ENCODE results near the gene CCSER2.
"Not testable (repeated sequence)": the region's sequence is repeated elsewhere in the genome, so short reads cannot be mapped to it uniquely, and the experiment has no call there.

Gene CCSER2

DNA sequence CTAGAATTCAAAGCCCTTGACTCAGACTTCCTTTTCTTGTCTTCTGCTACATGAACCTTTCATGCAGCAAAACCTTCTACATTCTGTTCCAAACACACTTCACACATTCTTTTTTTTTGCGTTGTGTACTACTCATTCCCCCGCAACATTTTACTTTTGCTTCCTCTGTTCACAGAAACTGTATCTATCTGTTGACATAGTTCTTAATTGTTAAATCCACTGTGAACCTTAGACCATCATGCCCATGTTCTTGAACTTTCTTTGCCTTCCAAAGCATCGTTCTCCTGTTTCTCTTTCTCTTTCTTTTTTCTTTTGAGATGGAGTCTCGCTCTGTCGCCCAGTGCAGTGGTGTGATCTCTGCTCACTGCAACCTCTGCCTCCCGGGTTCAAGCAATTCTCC is 14.2 kb downstream of the CCSER2 start:
- Histone ChIP-seq H3K9ac (ENCODE audit: low read length in 5 of 5) (no peak overlapping the region), H3K36me3 (ENCODE audit: control insufficient read depth in 5 of 5, insufficient read depth in 5 of 5, low read length in 5 of 5) (no peaks in the 10 kb centered on the region), H3K27me3 (ENCODE audit: control insufficient read depth in 5 of 5, insufficient read depth in 4 of 5, low read length in 5 of 5) (no peaks in the 10 kb centered on the region), H3K27ac (ENCODE audit: low read depth, low read length) (no peak overlapping the region), H3K4me3 (ENCODE audit: low read depth in 1 of 5, low read length in 5 of 5) (no peak overlapping the region), H3K9me3 (ENCODE audit: control insufficient read depth in 5 of 5, low read length in 5 of 5) (no peaks in the 10 kb centered on the region), H3K4me1 (ENCODE audit: control insufficient read depth in 5 of 5, insufficient read depth in 5 of 5, low read length in 5 of 5) (peaks cover 0 to 3% (median 0%) of the 10 kb centered on the region in 5 donors)

DNA sequence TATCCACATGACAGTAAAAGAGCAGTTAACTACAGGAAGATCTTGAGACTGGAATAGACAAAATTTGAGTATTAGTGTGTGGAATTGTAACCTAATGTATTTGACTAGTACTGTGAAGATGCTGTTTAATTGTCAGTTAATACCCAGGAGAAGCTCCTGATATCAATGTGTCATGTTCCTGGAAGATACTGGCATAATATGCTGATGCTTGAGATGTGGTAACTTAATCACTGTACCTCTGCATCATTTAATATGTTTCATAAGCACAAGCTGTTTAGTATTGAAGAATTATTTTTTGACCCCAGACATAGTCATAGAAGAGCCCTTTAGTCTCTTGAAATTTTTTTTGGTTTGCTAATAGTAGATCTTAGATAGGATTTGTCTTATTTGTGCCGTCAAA is 15.4 kb downstream of the CCSER2 start:
- Histone ChIP-seq H3K9ac (ENCODE audit: low read length in 5 of 5) (no peak overlapping the region), H3K27me3 (ENCODE audit: control insufficient read depth in 5 of 5, insufficient read depth in 4 of 5, low read length in 5 of 5) (no peaks in the 10 kb centered on the region), H3K27ac (ENCODE audit: low read depth, low read length) (no peak overlapping the region), H3K9me3 (ENCODE audit: control insufficient read depth in 5 of 5, low read length in 5 of 5) (no peaks in the 10 kb centered on the region), H3K4me3 (ENCODE audit: low read depth in 1 of 5, low read length in 5 of 5) (no peak overlapping the region), H3K36me3 (ENCODE audit: control insufficient read depth in 5 of 5, insufficient read depth in 5 of 5, low read length in 5 of 5) (no peaks in the 10 kb centered on the region), H3K4me1 (ENCODE audit: control insufficient read depth in 5 of 5, insufficient read depth in 5 of 5, low read length in 5 of 5) (peaks cover 0 to 4% (median 2%) of the 10 kb centered on the region in 5 donors)

DNA sequence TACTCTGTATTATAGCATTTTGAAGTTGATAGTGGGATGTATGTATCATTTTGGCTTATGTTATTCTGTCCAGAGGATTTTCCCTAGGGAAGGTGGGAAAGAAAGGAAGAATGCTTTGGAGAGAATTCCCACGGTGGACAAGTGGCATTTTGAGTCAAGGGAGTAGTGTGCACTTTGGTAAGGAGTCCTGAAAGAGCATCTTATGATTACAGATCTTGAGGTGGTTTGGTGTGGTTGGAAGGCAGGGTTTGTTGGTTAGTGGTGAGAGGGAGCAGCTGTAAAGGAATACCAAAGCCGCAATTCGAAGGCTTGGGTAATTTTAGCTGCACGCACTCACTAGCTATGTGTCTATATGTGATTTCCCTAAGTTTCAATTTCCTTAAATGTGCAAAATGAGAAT is 16.1 kb downstream of the CCSER2 start:
- H3K4me3 ChIP-seq (ENCODE audit: low read depth in 1 of 5, low read length in 5 of 5), result no peak overlapping the region
- no peak overlapping the region for H3K9ac ChIP-seq (ENCODE audit: low read length in 5 of 5)
- H3K4me1 ChIP-seq (ENCODE audit: control insufficient read depth in 5 of 5, insufficient read depth in 5 of 5, low read length in 5 of 5), result peaks cover 0 to 11% (median 6%) of the 10 kb centered on the region in 5 donors
- no peak overlapping the region for H3K27ac ChIP-seq (ENCODE audit: low read depth, low read length)
- no peaks in the 10 kb centered on the region for H3K27me3 ChIP-seq (ENCODE audit: control insufficient read depth in 5 of 5, insufficient read depth in 4 of 5, low read length in 5 of 5)
- H3K36me3 ChIP-seq (ENCODE audit: control insufficient read depth in 5 of 5, insufficient read depth in 5 of 5, low read length in 5 of 5), result no peaks in the 10 kb centered on the region
- no peaks in the 10 kb centered on the region for H3K9me3 ChIP-seq (ENCODE audit: control insufficient read depth in 5 of 5, low read length in 5 of 5)

DNA sequence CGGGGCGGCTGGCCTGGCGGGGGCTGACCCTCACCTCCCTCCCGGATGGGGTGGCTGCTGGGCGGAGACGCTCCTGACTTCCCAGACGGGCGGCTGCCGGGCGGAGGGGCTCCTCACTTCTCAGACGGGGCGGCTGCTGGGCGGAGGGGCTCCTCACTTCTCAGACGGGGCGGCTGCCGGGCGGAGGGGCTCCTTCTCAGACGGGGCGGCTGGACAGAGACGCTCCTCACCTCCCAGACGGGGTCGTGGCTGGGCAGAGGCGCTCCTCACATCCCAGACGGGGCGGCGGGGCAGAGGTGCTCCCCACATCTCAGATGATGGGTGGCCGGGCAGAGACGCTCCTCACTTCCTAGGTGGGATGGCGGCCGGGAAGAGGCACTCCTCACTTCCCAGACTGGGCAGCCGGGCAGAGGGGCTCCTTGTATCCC is 19.2 kb downstream of the CCSER2 start:
- H3K9ac ChIP-seq (ENCODE audit: low read length in 5 of 5); H3K36me3 ChIP-seq (ENCODE audit: control insufficient read depth in 5 of 5, insufficient read depth in 5 of 5, low read length in 5 of 5); H3K4me3 ChIP-seq (ENCODE audit: low read depth in 1 of 5, low read length in 5 of 5); H3K27ac ChIP-seq (ENCODE audit: low read depth, low read length); H3K9me3 ChIP-seq (ENCODE audit: control insufficient read depth in 5 of 5, low read length in 5 of 5); H3K27me3 ChIP-seq (ENCODE audit: control insufficient read depth in 5 of 5, insufficient read depth in 4 of 5, low read length in 5 of 5): not testable (repeated sequence)
- H3K4me1 ChIP-seq (ENCODE audit: control insufficient read depth in 5 of 5, insufficient read depth in 5 of 5, low read length in 5 of 5), result peaks cover 0 to 11% (median 6%) of the 10 kb centered on the region in 5 donors

DNA sequence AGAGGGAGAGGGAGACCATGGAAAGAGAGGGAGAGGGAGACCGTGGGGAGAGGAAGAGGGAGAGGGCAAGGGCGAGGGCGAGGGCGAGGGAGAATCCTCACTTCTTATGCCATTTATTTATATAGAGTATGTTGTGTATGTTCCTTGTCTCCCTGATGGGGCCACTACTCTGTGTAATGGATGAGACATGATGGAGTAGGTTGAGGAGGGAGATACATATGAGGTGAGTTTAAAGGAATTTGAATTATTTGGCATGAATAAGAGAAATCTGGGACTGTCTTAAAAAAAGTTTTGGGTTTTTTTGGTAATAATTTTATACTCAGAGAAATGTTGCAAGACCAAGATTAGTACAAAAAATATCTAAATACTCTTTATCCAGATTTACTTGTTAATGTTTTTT is 20.1 kb downstream of the CCSER2 start:
- H3K36me3 ChIP-seq (ENCODE audit: control insufficient read depth in 5 of 5, insufficient read depth in 5 of 5, low read length in 5 of 5), result no peaks in the 10 kb centered on the region
- H3K9ac ChIP-seq (ENCODE audit: low read length in 5 of 5), result no peak overlapping the region
- H3K27me3 ChIP-seq (ENCODE audit: control insufficient read depth in 5 of 5, insufficient read depth in 4 of 5, low read length in 5 of 5), result no peaks in the 10 kb centered on the region
- H3K4me3 ChIP-seq (ENCODE audit: low read depth in 1 of 5, low read length in 5 of 5), result no peak overlapping the region
- no peaks in the 10 kb centered on the region for H3K9me3 ChIP-seq (ENCODE audit: control insufficient read depth in 5 of 5, low read length in 5 of 5)
- no peak overlapping the region for H3K27ac ChIP-seq (ENCODE audit: low read depth, low read length)
- H3K4me1 ChIP-seq (ENCODE audit: control insufficient read depth in 5 of 5, insufficient read depth in 5 of 5, low read length in 5 of 5), result peaks cover 0 to 11% (median 6%) of the 10 kb centered on the region in 5 donors

DNA sequence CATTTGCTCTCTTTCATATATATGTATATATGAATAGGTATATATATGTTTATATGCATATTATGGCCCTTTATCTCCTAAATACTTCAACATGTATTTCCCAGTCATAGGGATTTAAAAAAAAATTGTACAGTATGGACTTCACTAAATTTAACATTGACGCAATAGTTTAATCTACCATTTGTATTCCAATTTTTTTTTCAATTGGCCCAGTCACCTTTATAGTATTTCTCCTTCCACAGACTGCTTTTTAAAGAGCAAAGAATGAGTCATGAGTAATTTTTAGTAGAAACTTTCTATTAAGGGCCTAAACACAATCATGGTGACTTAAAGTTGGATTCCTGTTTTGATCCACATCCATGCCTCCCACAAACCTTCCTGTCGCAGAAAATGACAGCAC is 20.5 kb downstream of the CCSER2 start:
- H3K9me3 ChIP-seq (ENCODE audit: control insufficient read depth in 5 of 5, low read length in 5 of 5), result no peaks in the 10 kb centered on the region
- H3K27ac ChIP-seq (ENCODE audit: low read depth, low read length), result peak overlapping the region; percentile 30
- no peak overlapping the region for H3K4me3 ChIP-seq (ENCODE audit: low read depth in 1 of 5, low read length in 5 of 5)
- H3K9ac ChIP-seq (ENCODE audit: low read length in 5 of 5), result peak overlapping the region in 1 of 5 donors; percentile 60
- H3K27me3 ChIP-seq (ENCODE audit: control insufficient read depth in 5 of 5, insufficient read depth in 4 of 5, low read length in 5 of 5), result no peaks in the 10 kb centered on the region
- peaks cover 0 to 11% (median 6%) of the 10 kb centered on the region in 5 donors for H3K4me1 ChIP-seq (ENCODE audit: control insufficient read depth in 5 of 5, insufficient read depth in 5 of 5, low read length in 5 of 5)
- H3K36me3 ChIP-seq (ENCODE audit: control insufficient read depth in 5 of 5, insufficient read depth in 5 of 5, low read length in 5 of 5), result no peaks in the 10 kb centered on the region

DNA sequence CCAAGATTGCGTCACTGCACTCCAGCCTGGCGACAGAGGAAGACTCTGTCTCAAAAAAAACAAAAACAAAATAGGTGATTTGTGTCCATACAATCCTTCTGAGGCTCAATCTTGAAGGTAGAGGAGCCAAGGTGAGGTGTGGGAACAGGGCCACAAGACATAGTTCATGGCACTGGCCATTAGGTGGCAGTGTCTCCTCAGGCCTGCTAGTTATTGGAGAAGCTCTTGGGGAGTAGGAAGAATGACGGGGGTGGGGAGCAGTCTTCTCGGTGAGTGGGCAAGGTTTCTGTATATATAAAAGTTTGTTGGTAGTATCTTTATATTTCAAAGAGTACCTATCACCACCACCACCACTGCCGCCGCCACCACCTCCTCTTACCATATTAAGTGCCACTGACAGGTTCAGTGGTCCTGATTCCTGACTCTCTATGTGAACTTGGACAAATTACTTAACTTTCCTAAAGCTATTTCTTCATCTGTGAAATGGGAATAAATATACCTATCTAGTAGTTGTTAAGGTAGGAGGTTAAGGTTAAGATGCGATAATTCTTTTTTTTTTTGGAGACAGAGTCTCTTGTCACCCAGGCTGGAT is 24.0 kb downstream of the CCSER2 start:
- Histone ChIP-seq H3K27ac (ENCODE audit: low read depth, low read length) (no peak overlapping the region), H3K9ac (ENCODE audit: low read length in 5 of 5) (no peak overlapping the region), H3K27me3 (ENCODE audit: control insufficient read depth in 5 of 5, insufficient read depth in 4 of 5, low read length in 5 of 5) (no peaks in the 10 kb centered on the region), H3K36me3 (ENCODE audit: control insufficient read depth in 5 of 5, insufficient read depth in 5 of 5, low read length in 5 of 5) (no peaks in the 10 kb centered on the region), H3K4me3 (ENCODE audit: low read depth in 1 of 5, low read length in 5 of 5) (no peak overlapping the region), H3K9me3 (ENCODE audit: control insufficient read depth in 5 of 5, low read length in 5 of 5) (no peaks in the 10 kb centered on the region), H3K4me1 (ENCODE audit: control insufficient read depth in 5 of 5, insufficient read depth in 5 of 5, low read length in 5 of 5) (peaks cover 0 to 11% (median 6%) of the 10 kb centered on the region in 5 donors)

DNA sequence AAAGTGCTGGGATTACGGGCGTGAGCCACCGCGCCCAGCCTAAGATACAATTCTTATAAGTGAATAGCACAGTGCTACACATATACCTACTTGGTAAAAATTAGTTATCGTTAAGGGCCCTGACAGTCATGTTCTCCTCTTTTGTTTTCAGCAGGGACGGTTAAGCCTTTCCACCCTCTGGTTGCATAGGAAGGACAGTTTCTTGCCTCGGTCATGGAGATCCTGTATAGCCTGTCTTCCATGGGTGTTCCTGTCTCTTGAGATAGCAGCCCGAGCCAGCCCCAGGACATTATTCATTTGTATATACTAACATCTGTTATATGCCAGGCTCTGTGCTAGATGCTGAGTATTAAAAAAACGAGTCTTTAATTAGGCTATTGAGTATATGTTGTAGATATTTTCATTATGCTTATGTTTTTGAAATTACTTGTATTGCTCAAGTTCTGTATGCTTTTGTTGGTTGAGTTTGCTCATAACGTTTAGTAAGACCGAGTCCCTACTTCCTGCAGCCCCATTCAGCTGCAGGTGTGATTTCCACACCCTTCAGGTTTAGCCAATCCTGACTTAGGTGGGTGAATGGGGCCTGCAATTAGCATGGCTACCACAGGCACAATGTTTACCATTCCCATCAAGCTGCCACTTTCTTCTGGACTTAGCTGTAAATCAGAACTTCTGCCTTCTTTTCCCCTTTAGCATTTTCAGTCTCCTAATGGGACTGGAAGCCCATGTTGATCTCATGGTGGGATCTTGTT is 24.8 kb downstream of the CCSER2 start:
- Histone ChIP-seq H3K27me3 (ENCODE audit: control insufficient read depth in 5 of 5, insufficient read depth in 4 of 5, low read length in 5 of 5) (no peaks in the 10 kb centered on the region), H3K9ac (ENCODE audit: low read length in 5 of 5) (no peak overlapping the region), H3K9me3 (ENCODE audit: control insufficient read depth in 5 of 5, low read length in 5 of 5) (no peaks in the 10 kb centered on the region), H3K4me1 (ENCODE audit: control insufficient read depth in 5 of 5, insufficient read depth in 5 of 5, low read length in 5 of 5) (peaks cover 0 to 11% (median 6%) of the 10 kb centered on the region in 5 donors), H3K27ac (ENCODE audit: low read depth, low read length) (no peak overlapping the region), H3K4me3 (ENCODE audit: low read depth in 1 of 5, low read length in 5 of 5) (no peak overlapping the region), H3K36me3 (ENCODE audit: control insufficient read depth in 5 of 5, insufficient read depth in 5 of 5, low read length in 5 of 5) (no peaks in the 10 kb centered on the region)

DNA sequence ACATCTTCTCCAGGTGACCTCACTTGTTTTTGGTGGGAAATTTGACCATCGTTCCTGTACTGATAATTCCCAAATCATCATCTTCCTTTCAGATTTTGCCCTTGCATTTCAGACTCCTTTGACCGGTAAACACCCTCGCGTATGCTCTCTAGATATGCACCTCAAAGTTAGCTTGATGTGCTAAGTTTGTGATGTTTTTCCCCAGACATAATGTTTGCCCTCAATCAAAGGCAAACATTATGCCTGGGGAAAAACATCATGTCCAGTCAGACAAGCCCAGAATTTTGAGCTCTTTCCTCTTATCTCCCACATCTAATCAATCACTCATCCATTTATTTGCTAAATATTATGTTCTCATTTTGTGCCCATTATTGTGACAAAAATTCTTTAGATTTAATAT is 26.2 kb downstream of the CCSER2 start:
- H3K27me3 ChIP-seq (ENCODE audit: control insufficient read depth in 5 of 5, insufficient read depth in 4 of 5, low read length in 5 of 5), result no peaks in the 10 kb centered on the region
- H3K27ac ChIP-seq (ENCODE audit: low read depth, low read length), result no peak overlapping the region

DNA sequence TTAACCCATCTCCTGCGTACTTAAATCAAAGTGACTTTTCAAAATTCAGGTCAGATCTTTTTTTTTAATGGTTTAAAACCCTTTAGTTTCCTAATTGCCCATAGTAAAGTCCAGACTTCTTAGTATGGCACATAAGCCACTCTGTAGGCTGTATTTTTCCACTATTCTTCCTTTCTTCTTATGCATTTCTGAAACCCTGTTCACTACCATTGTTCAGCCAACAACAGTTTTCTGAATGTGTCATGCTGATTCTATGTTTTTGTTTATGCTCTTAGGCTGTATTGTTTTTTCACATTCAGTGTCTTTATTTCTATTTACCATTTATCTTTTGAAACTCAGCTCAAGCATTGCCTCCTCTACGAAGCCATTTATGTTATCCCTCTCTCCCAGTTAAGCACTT is 26.7 kb downstream of the CCSER2 start:
- Histone ChIP-seq H3K27ac (ENCODE audit: low read depth, low read length) (no peak overlapping the region), H3K4me1 (ENCODE audit: control insufficient read depth in 5 of 5, insufficient read depth in 5 of 5, low read length in 5 of 5) (peaks cover 0 to 4% (median 0%) of the 10 kb centered on the region in 5 donors), H3K27me3 (ENCODE audit: control insufficient read depth in 5 of 5, insufficient read depth in 4 of 5, low read length in 5 of 5) (no peaks in the 10 kb centered on the region), H3K4me3 (ENCODE audit: low read depth in 1 of 5, low read length in 5 of 5) (no peak overlapping the region), H3K9me3 (ENCODE audit: control insufficient read depth in 5 of 5, low read length in 5 of 5) (no peaks in the 10 kb centered on the region), H3K36me3 (ENCODE audit: control insufficient read depth in 5 of 5, insufficient read depth in 5 of 5, low read length in 5 of 5) (no peaks in the 10 kb centered on the region), H3K9ac (ENCODE audit: low read length in 5 of 5) (no peak overlapping the region)

More for the DNA sequence above, 26.2 kb downstream of the CCSER2 start:
- no peaks in the 10 kb centered on the region for H3K36me3 ChIP-seq (ENCODE audit: control insufficient read depth in 5 of 5, insufficient read depth in 5 of 5, low read length in 5 of 5)
- no peak overlapping the region for H3K4me3 ChIP-seq (ENCODE audit: low read depth in 1 of 5, low read length in 5 of 5)
- no peaks in the 10 kb centered on the region for H3K9me3 ChIP-seq (ENCODE audit: control insufficient read depth in 5 of 5, low read length in 5 of 5)
- H3K4me1 ChIP-seq (ENCODE audit: control insufficient read depth in 5 of 5, insufficient read depth in 5 of 5, low read length in 5 of 5), result peaks cover 0 to 4% (median 0%) of the 10 kb centered on the region in 5 donors
- no peak overlapping the region for H3K9ac ChIP-seq (ENCODE audit: low read length in 5 of 5)

Measured in subcutaneous abdominal adipose tissue (tissue), 5 donors.